GM04503 (cell line): ENCODE results near the gene EPN2.
A peak's percentile ranks its signal among the peaks of the same experiment; 100 is the strongest.
"Not testable (repeated sequence)": the region's sequence is repeated elsewhere in the genome, so short reads cannot be mapped to it uniquely, and the experiment has no call there.

Experiments used
- DNase-seq: peaks from one replicate; pipeline ENCODE4 v3.0.0-alpha.2; 2012; ENCODE audit warnings: low read depth

Gene EPN2

GRCh38 chr17:19345486-19346350 is 108.6 kb downstream of the EPN2 start:
- no peak for DNase-seq

- peak; percentile 88 for DNase-seq
Observed at GRCh38 chr17:19346351-19347255, 109.4 kb downstream of the EPN2 start.

GRCh38 chr17:19347323-19348080 is 110.3 kb downstream of the EPN2 start:
- no peak for DNase-seq

GRCh38 chr17:19348081-19348650 is 111.0 kb downstream of the EPN2 start:
- no peak for DNase-seq

GRCh38 chr17:19348806-19349205 is 111.6 kb downstream of the EPN2 start:
- DNase-seq = no peak

GRCh38 chr17:19353401-19353800 is 116.2 kb downstream of the EPN2 start:
- DNase-seq = not testable (repeated sequence)

GRCh38 chr17:19354748-19355147 is 117.6 kb downstream of the EPN2 start:
- DNase-seq = no peak

- DNase-seq = no peak
Observed at GRCh38 chr17:19357351-19357750, 120.2 kb downstream of the EPN2 start.

- no peak for DNase-seq
Observed at GRCh38 chr17:19357761-19358160, 120.6 kb downstream of the EPN2 start.

GRCh38 chr17:19359151-19359550 is 122.0 kb downstream of the EPN2 start:
- DNase-seq = no peak

GRCh38 chr17:19359856-19360255 is 122.7 kb downstream of the EPN2 start:
- DNase-seq = no peak

GRCh38 chr17:19360772-19361171 is 123.6 kb downstream of the EPN2 start:
- no peak for DNase-seq

- DNase-seq = no peak
Observed at GRCh38 chr17:19361326-19361725, 124.2 kb downstream of the EPN2 start.

- DNase-seq = no peak
Observed at GRCh38 chr17:19361944-19362276, 124.7 kb downstream of the EPN2 start.

GRCh38 chr17:19362277-19363113 is 125.3 kb downstream of the EPN2 start, which contains the start of gene B9D1:
B9D1 (minus strand) TSS chr17:19362723; CDS start chr17:19362569, 154 bp downstream.
- peak; percentile 39 for DNase-seq

GRCh38 chr17:19363114-19363438 is 125.9 kb downstream of the EPN2 start:
- DNase-seq = no peak

GRCh38 chr17:19363460-19364035 is 126.4 kb downstream of the EPN2 start:
- DNase-seq = no peak

- DNase-seq = no peak
Observed at GRCh38 chr17:19364699-19365498, 127.7 kb downstream of the EPN2 start.

GRCh38 chr17:19365499-19365817 is 128.3 kb downstream of the EPN2 start:
- no peak for DNase-seq
